GM12878 (cell line): ENCODE data around the gene SLC9C2. TPM values are rescaled to one million over a fixed set of nuclear protein-coding genes. Genes with fewer than 3 reads are reported as not detected.

Experiments used
- ASH2L ChIP-seq: fragments of 300-600, 200-600 bp; sonication (generic); IDR thresholded peaks from 2 replicates; pipeline ENCODE4 v1.6.1; 2017; ENCODE audit warnings: low read depth, mild to moderate bottlenecking, borderline replicate concordance
- BCL3 ChIP-seq: IDR thresholded peaks from 2 replicates; pipeline ENCODE4 v1.6.1; 2011; ENCODE audit warnings: borderline replicate concordance, low read depth, mild to moderate bottlenecking, moderate library complexity, low read length; ENCODE audit not compliant: insufficient read depth, poor library complexity, severe bottlenecking
- BCLAF1 ChIP-seq: fragments of 450-650 bp; IDR thresholded peaks from 2 replicates; pipeline ENCODE4 v1.6.1; 2017; ENCODE audit warnings: antibody characterized with exemption, mild to moderate bottlenecking, moderate library complexity
- CBX5 ChIP-seq: sonication (generic); IDR thresholded peaks from 2 replicates; pipeline ENCODE4 v1.6.1; 2016; ENCODE audit warnings: low read depth, moderate library complexity, mild to moderate bottlenecking, inconsistent platforms
- DPF2 ChIP-seq: fragments of 450-650 bp; IDR thresholded peaks from 2 replicates; pipeline ENCODE4 v1.6.1; 2017; ENCODE audit warnings: mild to moderate bottlenecking
- HDGF ChIP-seq: fragments of 450-650 bp; IDR thresholded peaks from 2 replicates; pipeline ENCODE4 v1.6.1; 2016; ENCODE audit warnings: antibody characterized with exemption
- KLF5 ChIP-seq: fragments of 450-650 bp; IDR thresholded peaks from 2 replicates; pipeline ENCODE4 v1.6.1; 2014; ENCODE audit warnings: mild to moderate bottlenecking; ENCODE audit not compliant: partially characterized antibody
- NRF1 ChIP-seq: conservative IDR thresholded peaks from 2 replicates; pipeline ENCODE4 v1.6.1; 2011; ENCODE audit warnings: mild to moderate bottlenecking, low read depth, low read length, improper control_type of control experiment
- POU2F2 ChIP-seq: IDR thresholded peaks from 3 replicates; pipeline ENCODE4 v1.6.1; 2011; ENCODE audit warnings: low read depth, mild to moderate bottlenecking, low read length, borderline replicate concordance
- SMARCA5 ChIP-seq: fragments of 450-650 bp; IDR thresholded peaks from 2 replicates; pipeline ENCODE4 v1.6.1; 2017; ENCODE audit warnings: mild to moderate bottlenecking
- SMC3 ChIP-seq: IDR thresholded peaks from 2 replicates; pipeline ENCODE4 v1.6.1; 2011; ENCODE audit warnings: low read length, improper control_type of control experiment, borderline replicate concordance
- SP1 ChIP-seq: IDR thresholded peaks from one replicate; pipeline ENCODE4 v1.6.1; 2011; ENCODE audit warnings: low read depth, low read length
- STAT3 ChIP-seq: IDR thresholded peaks from 2 replicates; pipeline ENCODE4 v1.6.1; 2011; ENCODE audit warnings: low read depth, low read length, improper control_type of control experiment
- TCF7 ChIP-seq: IDR thresholded peaks from 2 replicates; pipeline ENCODE4 v1.6.1; 2014; ENCODE audit warnings: antibody characterized with exemption, borderline replicate concordance
- USF1 ChIP-seq: IDR thresholded peaks from 2 replicates; pipeline ENCODE4 v1.6.1; 2011; ENCODE audit warnings: borderline replicate concordance, low read depth, mild to moderate bottlenecking, moderate library complexity, mixed read lengths, low read length; ENCODE audit not compliant: insufficient read depth; ENCODE audit errors: extremely low read length
- ZBTB11 ChIP-seq: fragments of 450-650 bp; formaldehyde crosslinking; IDR thresholded peaks from 2 replicates; pipeline ENCODE4 v1.5.0; 2022; ENCODE audit warnings: mild to moderate bottlenecking, missing genetic modification characterization
- ZNF207 ChIP-seq: fragments of 450-650 bp; IDR thresholded peaks from 2 replicates; pipeline ENCODE4 v1.6.1; 2014; ENCODE audit warnings: antibody characterized with exemption, mild to moderate bottlenecking, borderline replicate concordance
- ZNF24 ChIP-seq: fragments of 450-650 bp; IDR thresholded peaks from 2 replicates; pipeline ENCODE4 v1.6.1; 2017; ENCODE audit warnings: antibody characterized with exemption, mild to moderate bottlenecking
- polyA plus RNA-seq, 11 experiments: library from polyadenylated mRNA; depleted of rRNA in 4 of 11; unstranded in 6 of 11; stranded (reverse) in 5 of 11; fragments of >200 nt; fragmentation: Nextera tagmentation in 4 of 11; fragmentation: Illumina TruSeq in 1 of 11; extraction: Ambion mirVana in 4 of 11; extraction: Trizol in 1 of 11; gene quantifications; 1 replicate in 1 of 11; 2 replicates in 10 of 11; pipeline versions ENCODE4 v1.2.1 to v1.2.3, GENCODE V29; 2011 to 2016; ENCODE audit warnings: inconsistent platforms in 2 of 11, missing spikeins in 2 of 11, low read depth in 1 of 11
- total RNA-seq, 4 experiments: library from RNA; depleted of rRNA in 3 of 4; stranded (reverse); fragments of >200 nt in 3 of 4; fragmentation: Illumina TruSeq in 1 of 4; extraction: Trizol in 1 of 4; gene quantifications; 2 replicates each; pipeline versions ENCODE4 v1.2.1 to v1.2.3, GENCODE V29; 2013 to 2021
- TF ChIP-seq, protein P1 (sequence below): fragments of 450-650 bp; conservative IDR thresholded peaks from 2 replicates; pipeline ENCODE4 v1.6.1; 2017; ENCODE audit warnings: mild to moderate bottlenecking, moderate library complexity

The SLC9C2 gene
- total and polyA plus RNA-seq, 10 of the 15 experiments (the other 5 are each of a cell fraction or from before 2014, with no cell fraction given), result not detected

DNA sequence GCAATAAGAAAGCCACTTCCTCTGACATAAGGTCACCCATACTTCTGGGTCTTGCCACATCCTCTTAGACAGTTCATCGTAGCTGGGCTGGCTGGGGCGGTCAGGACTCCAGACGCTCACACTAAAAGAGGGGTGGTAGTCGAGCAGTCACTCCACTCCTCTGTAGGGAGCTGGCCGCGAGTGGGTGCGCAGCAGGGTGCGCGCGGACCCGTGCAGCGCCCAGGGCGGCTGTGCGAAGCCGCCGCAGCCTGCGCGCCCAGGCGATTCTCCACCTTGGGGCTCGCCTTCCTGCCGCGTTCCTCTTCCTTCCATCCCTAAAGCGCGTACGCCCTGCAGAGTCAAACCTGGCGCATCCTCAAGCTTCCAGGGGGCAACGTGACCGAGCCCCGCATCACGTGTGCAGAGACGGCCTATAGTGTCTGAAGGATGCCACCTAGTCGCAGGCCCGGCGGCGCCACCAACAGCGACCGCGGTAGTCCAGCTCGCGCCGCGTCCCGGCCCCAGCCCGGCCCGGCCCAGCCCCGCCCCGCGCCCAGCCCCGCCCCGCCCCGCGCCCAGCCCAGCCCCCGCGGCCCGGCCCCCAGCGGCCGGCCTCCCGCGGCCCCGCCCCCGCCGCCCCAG lies 126.1 kb downstream of the SLC9C2 start (continued):
- TF ChIP-seq BCL3, result no peak
- TF ChIP-seq STAT3, result no peak
- TF ChIP-seq DPF2, result peak; percentile 69
- TF ChIP-seq SP1, result no peak
- TF ChIP-seq KLF5, result no peak
- TF ChIP-seq NRF1, result no peak
- TF ChIP-seq CBX5, result no peak
- TF ChIP-seq USF1, result peak; percentile 97
- no peak for TF ChIP-seq ZNF24
- no peak for TF ChIP-seq HDGF
- TF ChIP-seq ASH2L, result 0 out of 2 replicates have a peak, but pooled peaks have one; percentile 57
- no peak for TF ChIP-seq SMC3
- TF ChIP-seq POU2F2, result peak; percentile 65; the same call in 1 of the 3 replicates
- peak; percentile 80; the same call in 1 of the 2 replicates for TF ChIP-seq ZNF207
- no peak for TF ChIP-seq BCLAF1
- no peak for TF ChIP-seq ZBTB11
- TF ChIP-seq, protein P1, sequence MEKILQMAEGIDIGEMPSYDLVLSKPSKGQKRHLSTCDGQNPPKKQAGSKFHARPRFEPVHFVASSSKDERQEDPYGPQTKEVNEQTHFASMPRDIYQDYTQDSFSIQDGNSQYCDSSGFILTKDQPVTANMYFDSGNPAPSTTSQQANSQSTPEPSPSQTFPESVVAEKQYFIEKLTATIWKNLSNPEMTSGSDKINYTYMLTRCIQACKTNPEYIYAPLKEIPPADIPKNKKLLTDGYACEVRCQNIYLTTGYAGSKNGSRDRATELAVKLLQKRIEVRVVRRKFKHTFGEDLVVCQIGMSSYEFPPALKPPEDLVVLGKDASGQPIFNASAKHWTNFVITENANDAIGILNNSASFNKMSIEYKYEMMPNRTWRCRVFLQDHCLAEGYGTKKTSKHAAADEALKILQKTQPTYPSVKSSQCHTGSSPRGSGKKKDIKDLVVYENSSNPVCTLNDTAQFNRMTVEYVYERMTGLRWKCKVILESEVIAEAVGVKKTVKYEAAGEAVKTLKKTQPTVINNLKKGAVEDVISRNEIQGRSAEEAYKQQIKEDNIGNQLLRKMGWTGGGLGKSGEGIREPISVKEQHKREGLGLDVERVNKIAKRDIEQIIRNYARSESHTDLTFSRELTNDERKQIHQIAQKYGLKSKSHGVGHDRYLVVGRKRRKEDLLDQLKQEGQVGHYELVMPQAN, result peak; percentile 90
- TF ChIP-seq SMARCA5, result peak; percentile 64
- TF ChIP-seq TCF7, result no peak
